ENCODE data around the gene RIPK1.

The RIPK1 gene

GRCh38 chr6:3163248-3163594 lies 94.9 kb downstream of the RIPK1 start:
- no peak for DNase-seq (ENCODE audit: low read depth)

GRCh38 chr6:3164388-3164787 lies 96.1 kb downstream of the RIPK1 start:
- DNase-seq (ENCODE audit: low read depth), result no peak

All from fibroblast of gingiva (primary cell).